AG10803 (cell line): Measurements from ENCODE around the gene PRKN.

Experiments used
- DNase-seq: peaks from one replicate; pipeline ENCODE4 v3.0.0; 2010; ENCODE audit warnings: low read depth
- H3K4me3 ChIP-seq: 2 replicates; pipeline ENCODE4 v1.5.1; 2011; ENCODE audit warnings: mild to moderate bottlenecking, low read length, control low read depth
- CTCF ChIP-seq: conservative IDR thresholded peaks from 2 replicates; pipeline ENCODE4 v1.5.1; 2011; ENCODE audit warnings: mild to moderate bottlenecking, low read length, control low read depth, inconsistent platforms

The PRKN gene

GRCh38 chr6:162697872-162698403 lies 29.6 kb downstream of the PRKN start:
- no peak for TF ChIP-seq CTCF
- H3K4me3 ChIP-seq = no peak overlapping the region
- DNase-seq = no peak

- DNase-seq = no peak
- no peak overlapping the region for H3K4me3 ChIP-seq
- TF ChIP-seq CTCF = no peak
Measured at GRCh38 chr6:162690158-162690557, 37.4 kb downstream of the PRKN start.

GRCh38 chr6:162688751-162689345 lies 38.7 kb downstream of the PRKN start:
- DNase-seq = no peak
- no peak overlapping the region for H3K4me3 ChIP-seq
- TF ChIP-seq CTCF = no peak

- DNase-seq = no peak
- TF ChIP-seq CTCF = no peak
- no peak overlapping the region for H3K4me3 ChIP-seq
Measured at GRCh38 chr6:162685586-162685985, 42.0 kb downstream of the PRKN start.

- H3K4me3 ChIP-seq = no peak overlapping the region
- no peak for TF ChIP-seq CTCF
- DNase-seq = no peak
Measured at GRCh38 chr6:162684961-162685360, 42.6 kb downstream of the PRKN start.

GRCh38 chr6:162684052-162684451 lies 43.5 kb downstream of the PRKN start:
- no peak for TF ChIP-seq CTCF
- DNase-seq = no peak
- no peak overlapping the region for H3K4me3 ChIP-seq

GRCh38 chr6:162683135-162683534 lies 44.4 kb downstream of the PRKN start:
- no peak for TF ChIP-seq CTCF
- no peak overlapping the region for H3K4me3 ChIP-seq
- DNase-seq = no peak
